ENCODE results near the gene GKN2. TPM values are rescaled to one million over a fixed set of nuclear protein-coding genes. Genes with fewer than 3 reads are reported as not detected.

Gene GKN2, protein sequence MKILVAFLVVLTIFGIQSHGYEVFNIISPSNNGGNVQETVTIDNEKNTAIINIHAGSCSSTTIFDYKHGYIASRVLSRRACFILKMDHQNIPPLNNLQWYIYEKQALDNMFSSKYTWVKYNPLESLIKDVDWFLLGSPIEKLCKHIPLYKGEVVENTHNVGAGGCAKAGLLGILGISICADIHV
- not detected for total RNA-seq

DNA sequence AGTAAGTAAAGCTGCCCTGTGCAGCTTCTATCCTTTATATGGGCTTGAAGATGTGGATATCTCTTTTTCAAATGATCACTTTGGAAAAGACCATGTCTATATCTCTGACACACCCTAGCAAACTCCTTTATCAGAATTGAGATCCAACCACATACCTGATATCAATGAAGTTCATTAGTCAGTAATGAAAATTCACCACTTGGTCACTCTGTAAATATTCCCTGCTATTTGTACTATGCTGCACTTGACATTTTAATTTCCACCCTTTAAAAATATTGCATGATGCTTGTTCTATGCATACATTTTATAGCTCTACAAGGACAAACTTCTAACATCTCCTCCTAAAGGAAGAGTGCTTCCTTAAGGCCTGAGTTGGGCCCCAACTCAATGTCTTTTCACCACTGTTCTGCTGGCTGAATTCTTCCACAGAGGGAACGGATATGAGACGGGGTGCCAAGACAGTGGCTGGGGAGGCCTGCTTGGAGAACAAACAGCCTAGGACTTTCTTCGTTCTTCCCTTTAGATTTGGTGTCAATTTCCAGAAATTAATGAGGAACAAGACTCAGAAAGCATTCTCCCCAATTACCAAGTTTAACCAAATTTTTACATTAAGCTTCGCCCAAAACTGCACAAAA, at the start of gene GKN2:
TSS of gene GKN2 (minus strand) at position 7 of the 635 bp plus-strand sequence. CDS start 32 bp downstream, outside the sequence.
- TF ChIP-seq, protein P1, sequence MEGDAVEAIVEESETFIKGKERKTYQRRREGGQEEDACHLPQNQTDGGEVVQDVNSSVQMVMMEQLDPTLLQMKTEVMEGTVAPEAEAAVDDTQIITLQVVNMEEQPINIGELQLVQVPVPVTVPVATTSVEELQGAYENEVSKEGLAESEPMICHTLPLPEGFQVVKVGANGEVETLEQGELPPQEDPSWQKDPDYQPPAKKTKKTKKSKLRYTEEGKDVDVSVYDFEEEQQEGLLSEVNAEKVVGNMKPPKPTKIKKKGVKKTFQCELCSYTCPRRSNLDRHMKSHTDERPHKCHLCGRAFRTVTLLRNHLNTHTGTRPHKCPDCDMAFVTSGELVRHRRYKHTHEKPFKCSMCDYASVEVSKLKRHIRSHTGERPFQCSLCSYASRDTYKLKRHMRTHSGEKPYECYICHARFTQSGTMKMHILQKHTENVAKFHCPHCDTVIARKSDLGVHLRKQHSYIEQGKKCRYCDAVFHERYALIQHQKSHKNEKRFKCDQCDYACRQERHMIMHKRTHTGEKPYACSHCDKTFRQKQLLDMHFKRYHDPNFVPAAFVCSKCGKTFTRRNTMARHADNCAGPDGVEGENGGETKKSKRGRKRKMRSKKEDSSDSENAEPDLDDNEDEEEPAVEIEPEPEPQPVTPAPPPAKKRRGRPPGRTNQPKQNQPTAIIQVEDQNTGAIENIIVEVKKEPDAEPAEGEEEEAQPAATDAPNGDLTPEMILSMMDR (IDR thresholded peaks at IDR 0.05; ENCODE audit: low read depth): no peak

DNA sequence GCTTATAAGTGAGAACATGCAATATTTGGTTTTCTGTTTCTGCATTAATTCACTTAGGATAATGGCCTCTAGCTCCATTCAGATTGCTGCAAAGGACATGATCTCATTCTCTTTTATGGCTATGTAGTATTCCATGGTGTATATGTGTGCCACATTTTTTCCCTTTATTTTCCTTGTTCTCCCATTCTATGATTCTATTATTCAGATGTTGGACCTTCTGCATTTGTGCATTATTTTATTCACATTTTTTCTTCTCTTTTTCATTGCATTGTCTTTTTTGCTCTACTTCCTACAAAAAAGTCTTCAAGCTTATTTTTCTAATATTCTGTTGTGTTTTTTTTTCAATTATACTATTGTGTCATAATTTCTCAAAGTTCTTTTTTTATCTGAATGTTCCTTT, 49.2 kb upstream of the GKN2 start:
- TF ChIP-seq, protein P1 (IDR thresholded peaks at IDR 0.05; ENCODE audit: low read depth): no peak

DNA sequence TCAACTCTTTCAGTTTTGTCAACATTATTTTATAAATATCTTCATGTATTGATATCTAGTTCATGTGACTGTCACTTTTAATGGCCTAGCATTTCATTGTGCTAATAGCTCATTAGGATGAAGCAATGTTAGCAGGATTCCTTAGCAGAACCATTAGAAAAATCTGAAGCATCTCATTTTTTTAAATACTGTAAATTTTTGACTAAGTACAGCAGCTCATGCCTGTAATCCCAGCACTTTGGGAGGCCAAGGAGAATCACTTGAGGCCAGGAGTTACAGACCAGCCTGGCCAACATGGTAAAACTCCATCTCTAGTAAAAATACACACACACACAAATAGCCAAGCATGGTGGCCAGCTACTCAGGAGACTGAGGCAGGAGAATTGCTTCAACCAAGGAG, 44.7 kb upstream of the GKN2 start:
- TF ChIP-seq, protein P1 (IDR thresholded peaks at IDR 0.05; ENCODE audit: low read depth): no peak

DNA sequence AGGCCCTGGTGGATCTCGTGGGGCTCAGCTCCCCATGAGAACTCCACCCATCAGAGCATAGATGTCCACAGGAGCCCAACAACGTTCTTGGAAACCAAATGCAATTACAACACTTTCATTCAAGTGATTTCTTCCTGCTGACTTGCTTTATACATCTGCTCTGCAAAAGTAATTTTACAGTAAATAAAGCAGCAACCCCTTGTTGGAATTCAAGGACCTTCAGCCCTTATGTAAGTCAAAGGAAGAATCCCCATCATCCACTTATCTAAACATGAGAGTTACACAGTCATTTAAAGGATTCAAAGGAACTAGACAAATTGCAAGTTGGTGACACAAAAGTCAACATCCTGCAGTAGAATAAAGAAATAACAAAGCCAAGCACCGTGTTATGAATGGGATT, 43.2 kb upstream of the GKN2 start:
- TF ChIP-seq, protein P1 (IDR thresholded peaks at IDR 0.05; ENCODE audit: low read depth): no peak

DNA sequence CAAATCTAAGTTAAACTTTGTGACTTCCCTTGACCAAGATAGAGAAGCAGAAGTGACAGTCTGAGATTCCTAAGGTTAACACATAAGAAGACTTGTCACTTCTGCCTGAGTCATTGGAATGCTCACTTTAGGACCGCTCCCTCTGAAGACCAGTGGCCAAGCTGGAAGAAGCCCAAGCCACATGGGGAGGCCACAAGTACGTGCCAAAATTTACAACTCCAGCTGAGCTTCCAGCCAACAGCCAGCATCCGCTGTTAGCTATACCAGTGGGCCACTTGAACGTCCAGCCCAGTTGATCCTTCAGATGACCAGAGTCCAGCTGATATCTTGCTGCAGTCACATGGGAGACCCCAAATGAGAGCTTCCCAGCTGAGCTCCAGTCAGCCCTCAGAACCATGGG, 42.2 kb upstream of the GKN2 start:
- TF ChIP-seq, protein P1 (IDR thresholded peaks at IDR 0.05; ENCODE audit: low read depth): no peak

DNA sequence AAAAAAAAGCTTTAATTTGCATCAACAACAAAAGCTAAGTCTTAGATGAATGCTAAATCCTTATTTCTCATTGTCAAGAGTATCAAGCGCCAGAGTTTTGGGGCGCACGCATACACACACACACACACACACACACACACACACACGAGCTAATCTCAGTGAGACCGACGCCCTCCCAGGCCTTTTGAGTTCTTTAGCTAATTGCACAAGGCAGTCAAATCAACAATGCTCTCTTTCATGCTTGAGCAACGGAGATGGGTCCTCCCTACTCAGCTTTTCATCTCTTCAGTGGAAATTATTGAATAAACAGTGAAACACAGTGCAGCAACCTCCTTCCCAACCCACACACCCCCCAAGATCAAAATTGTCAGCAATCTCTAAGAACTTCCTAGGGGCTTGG, 41.0 kb upstream of the GKN2 start:
- TF ChIP-seq, protein P1 (IDR thresholded peaks at IDR 0.05; ENCODE audit: low read depth): no peak

DNA sequence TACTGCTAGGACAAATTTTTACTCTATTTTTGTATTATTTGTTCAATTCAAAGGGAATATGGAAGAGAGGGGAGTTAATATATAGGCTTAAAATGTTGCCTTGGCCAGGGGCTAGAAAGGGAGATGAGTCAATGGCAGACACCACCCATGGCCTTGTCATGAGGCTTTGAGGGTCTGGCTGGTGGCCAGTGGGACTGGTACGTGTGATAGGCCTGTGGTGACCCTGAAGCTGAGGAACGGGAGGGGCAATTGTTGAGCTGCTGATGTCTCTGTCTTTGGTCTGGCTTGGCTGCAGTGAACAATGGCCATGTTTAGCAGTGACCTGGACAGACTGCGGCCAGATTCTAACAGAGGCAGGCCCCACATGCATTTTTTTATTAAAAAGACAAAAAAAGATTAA, 40.2 kb upstream of the GKN2 start:
- TF ChIP-seq, protein P1 (IDR thresholded peaks at IDR 0.05; ENCODE audit: low read depth): no peak
